H9 (cell line): Measurements from ENCODE around the gene OR6C76. TPM values are rescaled to one million over a fixed set of nuclear protein-coding genes. Genes with fewer than 3 reads are reported as not detected.

ENCODE experiments used
- DNase-seq: peaks from one replicate; pipeline ENCODE4 v3.0.0-alpha.2; 2017
- H2AFZ ChIP-seq: one replicate; pipeline ENCODE4 v1.6.1; 2013; ENCODE audit warnings: mild to moderate bottlenecking, low read length, control low read depth, moderate library complexity
- H2AK5ac ChIP-seq: 2 replicates; pipeline ENCODE4 v1.6.1; 2013; ENCODE audit warnings: low read length, control low read depth, mixed read lengths; ENCODE audit not compliant: insufficient read length
- H2BK120ac ChIP-seq: one replicate; pipeline ENCODE4 v1.6.1; 2013; ENCODE audit warnings: low read depth, mild to moderate bottlenecking, low read length, control low read depth, inconsistent platforms; ENCODE audit not compliant: poor library complexity, severe bottlenecking
- H2BK12ac ChIP-seq: 2 replicates; pipeline ENCODE4 v1.6.1; 2013; ENCODE audit warnings: low read length, control low read depth, mixed read lengths, low read depth; ENCODE audit not compliant: insufficient read length
- H2BK15ac ChIP-seq: 2 replicates; pipeline ENCODE4 v1.6.1; 2013; ENCODE audit warnings: low read depth, low read length, control low read depth
- H2BK20ac ChIP-seq: one replicate; pipeline ENCODE4 v1.6.1; 2013; ENCODE audit warnings: low read depth, mild to moderate bottlenecking, low read length, control low read depth, inconsistent platforms; ENCODE audit not compliant: poor library complexity, severe bottlenecking
- H2BK5ac ChIP-seq: 2 replicates; pipeline ENCODE4 v1.6.1; 2013; ENCODE audit warnings: low read length, control low read depth, mixed read lengths; ENCODE audit not compliant: insufficient read length
- H3K14ac ChIP-seq: 2 replicates; pipeline ENCODE4 v1.6.1; 2013; ENCODE audit warnings: low read length, control low read depth; ENCODE audit not compliant: insufficient read depth
- H3K18ac ChIP-seq: 2 replicates; pipeline ENCODE4 v1.6.1; 2013; ENCODE audit warnings: low read depth, mild to moderate bottlenecking, mixed read lengths, low read length, control low read depth; ENCODE audit not compliant: insufficient read length
- H3K23ac ChIP-seq: 2 replicates; pipeline ENCODE4 v1.6.1; 2013; ENCODE audit warnings: low read length, control low read depth, mixed read lengths, low read depth; ENCODE audit not compliant: insufficient read length
- H3K23me2 ChIP-seq: 2 replicates; pipeline ENCODE4 v1.6.1; 2013; ENCODE audit warnings: low read depth, mild to moderate bottlenecking, mixed read lengths, low read length, control low read depth; ENCODE audit not compliant: insufficient read length, poor library complexity, severe bottlenecking
- H3K27ac ChIP-seq: 2 replicates; pipeline ENCODE4 v1.5.1; 2013; ENCODE audit warnings: low read length, control low read depth, mixed read lengths, low read depth; ENCODE audit not compliant: insufficient read length
- H3K27me3 ChIP-seq: 2 replicates; pipeline ENCODE4 v1.6.1; 2013; ENCODE audit warnings: low read length, control low read depth, inconsistent platforms; ENCODE audit not compliant: insufficient read depth
- H3K4ac ChIP-seq: 2 replicates; pipeline ENCODE4 v1.6.1; 2013; ENCODE audit warnings: low read depth, mild to moderate bottlenecking, control low read depth, inconsistent platforms, low read length, moderate library complexity
- H3K4me1 ChIP-seq: 2 replicates; pipeline ENCODE4 v1.6.1; 2013; ENCODE audit warnings: low read length, control low read depth, inconsistent platforms; ENCODE audit not compliant: insufficient read depth
- H3K4me2 ChIP-seq: 2 replicates; pipeline ENCODE4 v1.6.1; 2013; ENCODE audit warnings: low read length, control low read depth, mixed read lengths; ENCODE audit not compliant: insufficient read length, insufficient read depth
- H3K56ac ChIP-seq: 2 replicates; pipeline ENCODE4 v1.6.1; 2013; ENCODE audit warnings: low read depth, mild to moderate bottlenecking, mixed read lengths, low read length, control low read depth; ENCODE audit not compliant: insufficient read length
- H3K79me1 ChIP-seq: 2 replicates; pipeline ENCODE4 v1.6.1; 2013; ENCODE audit warnings: low read depth, mild to moderate bottlenecking, moderate library complexity, low read length, control low read depth, inconsistent platforms; ENCODE audit not compliant: insufficient read depth, poor library complexity, severe bottlenecking
- H3K79me2 ChIP-seq: 2 replicates; pipeline ENCODE4 v1.6.1; 2013; ENCODE audit warnings: low read length, control low read depth, inconsistent platforms; ENCODE audit not compliant: insufficient read depth
- H3K9ac ChIP-seq: 2 replicates; pipeline ENCODE4 v1.6.1; 2013; ENCODE audit warnings: low read length, control low read depth, mixed read lengths; ENCODE audit not compliant: insufficient read length; ENCODE audit errors: extremely low read depth
- H3K9me3 ChIP-seq: one replicate; pipeline ENCODE4 v1.6.1; 2013; ENCODE audit warnings: low read depth, low read length, inconsistent platforms; ENCODE audit not compliant: control insufficient read depth
- H3T11ph ChIP-seq: one replicate; pipeline ENCODE4 v1.6.1; 2013; ENCODE audit warnings: mild to moderate bottlenecking, low read length, control low read depth, inconsistent platforms
- H4K20me1 ChIP-seq: one replicate; pipeline ENCODE4 v1.6.1; 2013; ENCODE audit not compliant: control insufficient read depth, insufficient read length, insufficient read depth
- H4K5ac ChIP-seq: 2 replicates; pipeline ENCODE4 v1.6.1; 2013; ENCODE audit warnings: low read depth, mild to moderate bottlenecking, mixed read lengths, low read length, control low read depth; ENCODE audit not compliant: insufficient read length
- H4K8ac ChIP-seq: replicated peaks from 2 replicates; pipeline ENCODE4 v1.6.1; 2013; ENCODE audit warnings: low read length, control low read depth, mixed read lengths, low read depth; ENCODE audit not compliant: insufficient read length
- H4K91ac ChIP-seq: 2 replicates; pipeline ENCODE4 v1.6.1; 2013; ENCODE audit warnings: low read depth, mild to moderate bottlenecking, moderate library complexity, mixed read lengths, low read length, control low read depth; ENCODE audit not compliant: insufficient read length
- H3K27ac Mint-ChIP-seq, 3 experiments: 2 replicates in 2 of 3; 3 replicates in 1 of 3; pipeline ENCODE4 v1.8.0; 2020 to 2021; ENCODE audit warnings: mixed read lengths in 3 of 3, mild to moderate bottlenecking in 1 of 3, moderate library complexity in 1 of 3
- H3K27me3 Mint-ChIP-seq: 2 replicates; pipeline ENCODE4 v1.8.0; 2021; ENCODE audit warnings: low read depth, mild to moderate bottlenecking, moderate library complexity, mixed read lengths
- H3K36me3 Mint-ChIP-seq, 3 experiments: 2 replicates in 2 of 3; 3 replicates in 1 of 3; pipeline ENCODE4 v1.8.0; 2020 to 2021; ENCODE audit warnings: low read depth in 3 of 3, mixed read lengths in 3 of 3; ENCODE audit not compliant: insufficient read depth in 1 of 3
- H3K4me1 Mint-ChIP-seq, 2 experiments: 2 replicates each; pipeline ENCODE4 v1.8.0; 2020; ENCODE audit warnings: mixed read lengths in 2 of 2
- H3K4me3 Mint-ChIP-seq, 2 experiments: 2 replicates in 1 of 2; 3 replicates in 1 of 2; pipeline ENCODE4 v1.8.0; 2020 to 2021; ENCODE audit warnings: mild to moderate bottlenecking in 2 of 2, mixed read lengths in 2 of 2, moderate library complexity in 1 of 2
- H3K9me3 Mint-ChIP-seq, 2 experiments: 2 replicates in 1 of 2; 3 replicates in 1 of 2; pipeline ENCODE4 v1.8.0; 2020; ENCODE audit warnings: mild to moderate bottlenecking in 2 of 2, mixed read lengths in 2 of 2, moderate library complexity in 1 of 2
- CTCF ChIP-seq: fragments of 200-600 bp; sonication (generic); conservative IDR thresholded peaks from 3 replicates; pipeline ENCODE4 v1.8.0; 2021; ENCODE audit warnings: antibody characterized with exemption, mild to moderate bottlenecking
- WGBS: extraction: QIAGEN DNeasy Blood & Tissue Kit; methylation state at CpG from one replicate; pipeline ENCODE4 v1.1.7; 2013; ENCODE audit warnings: missing lambda C conversion rate, low lambda C conversion rate, mixed read lengths; ENCODE audit not compliant: insufficient read length; ENCODE audit errors: extremely low coverage; 5-methylcytosine and 5-hydroxymethylcytosine counted together
- total RNA-seq: library from RNA; stranded (reverse); gene quantifications from 2 replicates; pipeline ENCODE4 v1.2.1, GENCODE V29; 2021

Gene OR6C76
- total RNA-seq, 1 experiment from 2014 or later = not detected

- H2AFZ ChIP-seq = no peak overlapping the region
- H4K20me1 ChIP-seq = no peaks in the 10 kb centered on the region
- H4K8ac ChIP-seq = no peak overlapping the region
- H3T11ph ChIP-seq = no peak overlapping the region
- no peak overlapping the region for H2BK5ac ChIP-seq
- no CpG with 5 or more reads among the region's 2 CpGs for WGBS
- H3K79me1 ChIP-seq = no peaks in the 10 kb centered on the region
- no peak overlapping the region for H3K27ac ChIP-seq
- no peaks in the 10 kb centered on the region for H3K79me2 ChIP-seq
- H3K23me2 ChIP-seq = no peaks in the 10 kb centered on the region
- H3K9ac ChIP-seq = no peak overlapping the region
- H4K91ac ChIP-seq = no peak overlapping the region
- H3K56ac ChIP-seq = no peak overlapping the region
- H3K14ac ChIP-seq = no peak overlapping the region
- no peak overlapping the region for H3K27ac Mint-ChIP-seq
- H2BK20ac ChIP-seq = no peak overlapping the region
- H2BK12ac ChIP-seq = no peak overlapping the region
- no peaks in the 10 kb centered on the region for H3K9me3 ChIP-seq
- no peak overlapping the region for H3K4me3 Mint-ChIP-seq
- H4K5ac ChIP-seq = no peak overlapping the region
- H3K9me3 Mint-ChIP-seq = peaks cover 6 to 7% of the 10 kb centered on the region in 2 experiments
- no peak for TF ChIP-seq CTCF
- no peaks in the 10 kb centered on the region for H3K27me3 ChIP-seq
- H3K23ac ChIP-seq = no peak overlapping the region
- H3K4me1 ChIP-seq = no peaks in the 10 kb centered on the region
- no peak overlapping the region for H2BK120ac ChIP-seq
- no peak overlapping the region for H3K4me2 ChIP-seq
- no peak overlapping the region for H3K4ac ChIP-seq
- DNase-seq = no peak
- no peak overlapping the region for H2AK5ac ChIP-seq
- no peak overlapping the region for H2BK15ac ChIP-seq
- H3K4me1 Mint-ChIP-seq = no peaks in the 10 kb centered on the region
- H3K36me3 Mint-ChIP-seq = no peaks in the 10 kb centered on the region; a peak in 1 of 7 replicates
- H3K27me3 Mint-ChIP-seq = peaks cover 2% of the 10 kb centered on the region; the same call in 1 of the 2 replicates
- H3K18ac ChIP-seq = no peak overlapping the region
Measured at GRCh38 chr12:55467836-55468235, 41.8 kb downstream of the OR6C76 start.
